Measurements from ENCODE around the gene PIAS2. TPM values are rescaled to one million over a fixed set of nuclear protein-coding genes. Genes with fewer than 3 reads are reported as not detected.

Gene PIAS2
- total and polyA plus RNA-seq, 9 of the 15 experiments (the other 6 are each of a cell fraction or from before 2014, with no cell fraction given): 2.9 to 23.9 (median 12.0) TPM

DNA sequence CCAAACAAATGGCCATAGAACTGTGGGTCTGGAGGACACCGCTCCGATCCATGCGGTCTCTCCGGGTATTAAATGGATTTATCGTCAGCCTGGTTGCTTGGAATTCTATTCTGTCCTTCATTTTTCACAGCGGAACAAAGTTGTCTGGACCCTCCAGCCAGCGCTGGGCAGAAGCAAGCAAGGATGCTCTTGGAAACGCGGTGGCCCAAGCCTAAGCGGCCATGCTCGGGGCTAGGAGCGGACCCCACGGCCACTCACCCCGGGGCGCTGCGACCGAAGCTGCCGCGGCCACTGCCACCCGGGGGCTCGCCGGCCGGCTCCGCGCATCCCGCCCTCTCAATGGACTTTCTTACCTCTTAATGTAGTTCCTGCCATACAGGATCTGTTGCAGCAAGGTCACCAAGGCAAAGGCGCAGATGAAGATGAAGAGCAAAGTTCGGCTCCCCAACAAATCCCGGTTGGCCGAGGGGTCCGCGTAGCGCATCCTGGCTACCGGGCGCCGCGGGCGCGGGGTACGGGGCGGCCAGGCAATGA lies 161.2 kb downstream of the PIAS2 start:
- in situ Hi-C loops (cut with MboI): no loop called here
- TF ChIP-seq BRCA1 (IDR thresholded peaks at IDR 0.05): no peak
- TF ChIP-seq BRCA1 (CRISPR knock-in tag; IDR thresholded peaks at IDR 0.05): no peak
- no peak for TF ChIP-seq NCOR1 (IDR thresholded peaks at IDR 0.05)
- TF ChIP-seq, protein P1, sequence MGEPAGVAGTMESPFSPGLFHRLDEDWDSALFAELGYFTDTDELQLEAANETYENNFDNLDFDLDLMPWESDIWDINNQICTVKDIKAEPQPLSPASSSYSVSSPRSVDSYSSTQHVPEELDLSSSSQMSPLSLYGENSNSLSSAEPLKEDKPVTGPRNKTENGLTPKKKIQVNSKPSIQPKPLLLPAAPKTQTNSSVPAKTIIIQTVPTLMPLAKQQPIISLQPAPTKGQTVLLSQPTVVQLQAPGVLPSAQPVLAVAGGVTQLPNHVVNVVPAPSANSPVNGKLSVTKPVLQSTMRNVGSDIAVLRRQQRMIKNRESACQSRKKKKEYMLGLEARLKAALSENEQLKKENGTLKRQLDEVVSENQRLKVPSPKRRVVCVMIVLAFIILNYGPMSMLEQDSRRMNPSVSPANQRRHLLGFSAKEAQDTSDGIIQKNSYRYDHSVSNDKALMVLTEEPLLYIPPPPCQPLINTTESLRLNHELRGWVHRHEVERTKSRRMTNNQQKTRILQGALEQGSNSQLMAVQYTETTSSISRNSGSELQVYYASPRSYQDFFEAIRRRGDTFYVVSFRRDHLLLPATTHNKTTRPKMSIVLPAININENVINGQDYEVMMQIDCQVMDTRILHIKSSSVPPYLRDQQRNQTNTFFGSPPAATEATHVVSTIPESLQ (CRISPR knock-in tag; IDR thresholded peaks at IDR 0.05): no peak
- TF ChIP-seq SRSF9 (IDR thresholded peaks at IDR 0.05; ENCODE audit: borderline replicate concordance, low read depth, low read length): no peak
- TF ChIP-seq NFE2 (IDR thresholded peaks at IDR 0.05; ENCODE audit: low read depth): no peak
- no peak for TF ChIP-seq MTA2 (IDR thresholded peaks at IDR 0.05; ENCODE audit: low read depth)
- no peak for TF ChIP-seq MEIS2 (IDR thresholded peaks at IDR 0.05; ENCODE audit: partially characterized antibody)
- TF ChIP-seq KAT8 (IDR thresholded peaks at IDR 0.05; ENCODE audit: low read depth): no peak
- TF ChIP-seq, protein P2, sequence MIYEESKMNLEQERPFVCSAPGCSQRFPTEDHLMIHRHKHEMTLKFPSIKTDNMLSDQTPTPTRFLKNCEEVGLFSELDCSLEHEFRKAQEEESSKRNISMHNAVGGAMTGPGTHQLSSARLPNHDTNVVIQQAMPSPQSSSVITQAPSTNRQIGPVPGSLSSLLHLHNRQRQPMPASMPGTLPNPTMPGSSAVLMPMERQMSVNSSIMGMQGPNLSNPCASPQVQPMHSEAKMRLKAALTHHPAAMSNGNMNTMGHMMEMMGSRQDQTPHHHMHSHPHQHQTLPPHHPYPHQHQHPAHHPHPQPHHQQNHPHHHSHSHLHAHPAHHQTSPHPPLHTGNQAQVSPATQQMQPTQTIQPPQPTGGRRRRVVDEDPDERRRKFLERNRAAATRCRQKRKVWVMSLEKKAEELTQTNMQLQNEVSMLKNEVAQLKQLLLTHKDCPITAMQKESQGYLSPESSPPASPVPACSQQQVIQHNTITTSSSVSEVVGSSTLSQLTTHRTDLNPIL (CRISPR knock-in tag; IDR thresholded peaks at IDR 0.05): no peak
- no peak for TF ChIP-seq ZFP1 (CRISPR knock-in tag; IDR thresholded peaks at IDR 0.05)
- no peak for TF ChIP-seq ZNF311 (CRISPR knock-in tag; IDR thresholded peaks at IDR 0.05)
- no peak for TF ChIP-seq RBM34 (IDR thresholded peaks at IDR 0.05; ENCODE audit: borderline replicate concordance, insufficient read depth, low read length)
- TF ChIP-seq ZNF146 (CRISPR knock-in tag; IDR thresholded peaks at IDR 0.05; ENCODE audit: unreplicated experiment): no peak
- TF ChIP-seq PHF20 (IDR thresholded peaks at IDR 0.05; ENCODE audit: partially characterized antibody): no peak
- TF ChIP-seq NELFE (IDR thresholded peaks at IDR 0.05; ENCODE audit: insufficient read depth, insufficient read length): no peak

More for the DNA sequence above, 161.2 kb downstream of the PIAS2 start:
- H3K9me3 ChIP-seq (replicated peaks; ENCODE audit: control insufficient read depth, insufficient read depth, low read depth, low read length): no peaks in the 10 kb centered on the region
- BruUV-seq (replicated peaks): no TSS peak
- WGBS (ENCODE audit: insufficient coverage, low coverage, missing lambda C conversion rate): 48% methylated on average over 19 of the region's 41 CpGs
- H2AFZ ChIP-seq (ENCODE audit: low read depth, low read length): no peak overlapping the region
- no peaks in the 10 kb centered on the region for H3K9me1 ChIP-seq (ENCODE audit: control insufficient read depth, insufficient read depth, low read length)
- peaks cover 0 to 4% of the 10 kb centered on the region in 2 experiments; a peak in 1 of 5 replicates for H3K4me1 ChIP-seq (replicated peaks in 1 of 2; ENCODE audit: control insufficient read depth in 2 of 2, insufficient read depth in 2 of 2, low read length in 2 of 2)
- no peak overlapping the region for H3K4me2 ChIP-seq (ENCODE audit: insufficient read depth, low read length)
- no peak for ATAC-seq
- H3K36me3 ChIP-seq (ENCODE audit: control insufficient read depth, insufficient read depth, low read length): no peaks in the 10 kb centered on the region
- no peak overlapping the region for H3K4me3 ChIP-seq
- no peak for DNase-seq (ENCODE audit: extremely low read depth in 1 of 4, low spot score in 3 of 4)
- peaks cover 2 to 21% of the 10 kb centered on the region in 2 experiments; a peak in 3 of 5 replicates for H3K27me3 ChIP-seq (ENCODE audit: control insufficient read depth in 2 of 2, insufficient read depth in 2 of 2, low read length in 2 of 2)
- ChIA-PET CTCF (ENCODE audit: low intra/inter-chr PET ratio) (no interaction called here), POLR2A (no interaction called here)
- H4K20me1 ChIP-seq (replicated peaks; ENCODE audit: control insufficient read depth, insufficient read depth, low read length): no peaks in the 10 kb centered on the region
- no peak overlapping the region for H3K27ac ChIP-seq (ENCODE audit: extremely low read depth, low read depth, low read length)
- no peaks in the 10 kb centered on the region for H3K79me2 ChIP-seq (ENCODE audit: control insufficient read depth, insufficient read depth, low read length)
- intact Hi-C loops (cut with micrococcal nuclease): no loop called here
- no peak for FAIRE-seq
- H3K9ac ChIP-seq (ENCODE audit: insufficient read depth in 1 of 2, low read depth in 2 of 2, low read length in 2 of 2): no peak overlapping the region
